ENCODE data around the gene KCNT2.

DNA sequence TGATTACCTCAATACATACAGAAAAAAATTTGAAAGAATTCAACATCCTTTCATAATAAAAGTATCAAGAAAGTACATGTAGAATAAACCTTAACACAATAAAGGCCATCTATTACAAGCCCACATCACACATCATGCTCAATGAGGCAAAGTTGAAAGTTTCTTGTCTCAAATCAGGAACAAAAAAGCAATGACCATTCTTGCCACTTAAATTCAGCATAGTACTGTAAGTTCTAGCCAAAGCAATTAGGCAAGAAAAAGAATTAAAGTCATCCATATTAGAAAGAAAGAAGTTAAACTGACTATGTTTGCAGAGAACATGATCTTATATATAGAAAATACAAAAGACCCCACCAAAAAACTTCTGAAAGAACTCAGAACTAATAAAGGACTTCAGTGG lies 44.5 kb downstream of the KCNT2 start:
- no peak for TF ChIP-seq POLR2A (IDR thresholded peaks at IDR 0.05)
- no peak for TF ChIP-seq POLR2AphosphoS5 (IDR thresholded peaks at IDR 0.05)
- TF ChIP-seq CTCF (IDR thresholded peaks at IDR 0.05), result no peak
- TF ChIP-seq EP300 (IDR thresholded peaks at IDR 0.05), result no peak
